ENCODE measurements around the gene ANKHD1. TPM values are rescaled to one million over a fixed set of nuclear protein-coding genes. Genes with fewer than 3 reads are reported as not detected.

Gene ANKHD1
- polyA plus RNA-seq, 1 donor = 56.7 TPM

DNA sequence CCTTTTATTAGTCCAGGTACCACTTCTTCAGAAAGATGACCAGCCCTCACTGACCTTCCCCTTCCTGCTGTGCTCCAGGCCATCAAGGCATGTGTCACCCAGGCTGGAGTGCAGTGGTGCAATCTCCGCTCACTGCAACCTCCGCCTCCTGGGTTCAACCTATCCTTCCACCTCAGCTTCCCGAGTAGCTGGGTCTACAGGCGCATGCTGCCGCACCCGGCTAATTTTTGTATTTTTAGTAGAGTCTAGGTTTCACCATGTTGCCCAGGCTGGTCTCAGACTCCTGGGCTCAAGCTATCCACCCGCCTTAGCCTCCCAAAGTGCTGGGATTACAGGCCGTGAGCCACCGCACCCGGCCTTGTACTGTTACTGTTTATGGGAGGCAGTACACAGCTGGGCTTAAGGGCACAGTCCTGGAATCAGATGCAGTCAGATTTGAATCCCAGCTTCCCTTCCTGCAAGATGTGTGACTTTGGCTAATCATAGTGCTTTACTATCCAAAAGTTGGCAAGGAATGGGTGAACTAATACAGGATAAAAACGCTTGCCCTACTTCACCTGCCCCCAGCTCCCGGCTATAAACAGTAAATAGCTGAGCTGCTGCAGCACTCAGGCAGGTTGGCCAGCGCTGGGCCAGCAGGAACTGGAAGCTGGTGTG lies 145.3 kb downstream of the ANKHD1 start:
- DNase-seq (ENCODE audit: low read depth) = no peak

DNA sequence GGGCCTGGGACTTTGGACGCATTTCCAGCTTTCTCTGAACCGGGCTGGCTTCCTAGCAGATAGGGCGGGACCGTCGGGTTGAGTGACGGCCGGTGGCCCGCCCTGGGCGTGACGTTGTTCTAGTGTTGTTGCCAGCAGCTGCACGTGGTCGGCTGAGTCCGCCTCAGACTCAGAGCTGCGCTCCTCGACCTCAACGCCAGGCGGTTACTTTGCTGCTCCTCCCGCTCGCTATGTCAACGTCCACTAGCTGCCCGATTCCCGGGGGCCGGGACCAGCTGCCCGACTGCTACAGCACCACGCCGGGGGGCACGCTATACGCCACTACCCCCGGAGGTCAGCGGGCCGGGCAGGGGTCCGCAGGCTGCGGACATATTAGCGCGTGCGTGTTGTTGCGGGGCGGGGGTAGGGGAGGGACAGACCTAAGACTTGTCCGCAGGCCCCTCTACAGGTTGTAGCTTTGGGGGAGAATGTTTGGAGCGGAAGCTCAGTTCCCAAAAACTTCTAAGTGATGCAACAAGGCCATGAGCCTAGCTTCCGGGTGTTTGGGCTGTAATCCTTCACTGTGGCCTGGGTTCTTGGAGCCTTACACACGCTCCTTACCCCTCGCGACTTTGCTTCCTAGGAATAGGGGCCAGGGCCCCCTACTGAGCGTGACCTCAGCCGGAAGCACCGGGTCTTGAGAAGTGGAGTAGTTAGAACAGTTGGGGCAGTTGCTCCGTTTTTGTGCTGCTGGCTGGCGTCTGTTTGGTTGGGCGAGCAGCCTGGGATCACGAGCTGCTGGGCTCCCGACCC lies 146.1 kb downstream of the ANKHD1 start, which contains the start of gene EIF4EBP3:
Gene EIF4EBP3, plus strand, starts transcription at position 155 of the 792 bp plus-strand sequence. Its CDS starts 76 bp downstream, at position 231.
- DNase-seq (ENCODE audit: low read depth) = peak; percentile 95

DNA sequence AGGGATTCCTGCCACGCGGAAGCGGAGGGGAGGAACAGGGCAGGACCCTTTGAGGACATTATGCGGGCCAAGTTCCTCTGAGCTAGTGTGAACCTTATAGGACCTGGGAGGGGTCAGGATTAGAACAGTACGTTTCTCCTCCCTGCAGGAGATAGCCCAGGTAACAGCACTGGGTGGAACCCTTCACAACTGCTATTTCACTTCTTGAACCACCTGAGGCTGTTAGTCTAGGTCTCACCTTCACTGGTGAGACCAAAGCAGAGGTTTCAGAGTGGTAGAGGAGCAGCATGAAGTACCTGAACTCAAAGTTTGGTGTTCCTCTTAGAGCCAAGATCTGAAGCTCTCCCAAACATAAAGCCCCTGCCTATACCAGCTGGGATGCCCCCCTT lies 146.7 kb downstream of the ANKHD1 start:
- no peak for DNase-seq (ENCODE audit: low read depth)

DNA sequence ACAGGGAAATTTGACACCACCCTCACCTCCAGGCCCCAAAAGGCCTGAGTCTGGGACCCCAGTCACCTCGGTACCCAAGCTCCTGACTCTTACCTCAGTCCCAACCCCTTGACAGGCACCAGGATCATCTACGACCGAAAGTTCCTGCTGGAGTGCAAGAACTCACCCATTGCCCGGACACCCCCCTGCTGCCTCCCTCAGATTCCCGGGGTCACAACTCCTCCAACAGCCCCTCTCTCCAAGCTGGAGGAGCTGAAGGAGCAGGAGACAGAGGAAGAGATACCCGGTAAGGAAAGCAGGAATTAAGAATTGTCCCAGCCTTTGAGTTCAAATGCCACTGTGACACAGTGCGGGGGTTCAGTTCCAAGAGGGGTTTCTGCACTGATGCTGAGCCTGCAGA lies 147.2 kb downstream of the ANKHD1 start:
- no peak for DNase-seq (ENCODE audit: low read depth)

DNA sequence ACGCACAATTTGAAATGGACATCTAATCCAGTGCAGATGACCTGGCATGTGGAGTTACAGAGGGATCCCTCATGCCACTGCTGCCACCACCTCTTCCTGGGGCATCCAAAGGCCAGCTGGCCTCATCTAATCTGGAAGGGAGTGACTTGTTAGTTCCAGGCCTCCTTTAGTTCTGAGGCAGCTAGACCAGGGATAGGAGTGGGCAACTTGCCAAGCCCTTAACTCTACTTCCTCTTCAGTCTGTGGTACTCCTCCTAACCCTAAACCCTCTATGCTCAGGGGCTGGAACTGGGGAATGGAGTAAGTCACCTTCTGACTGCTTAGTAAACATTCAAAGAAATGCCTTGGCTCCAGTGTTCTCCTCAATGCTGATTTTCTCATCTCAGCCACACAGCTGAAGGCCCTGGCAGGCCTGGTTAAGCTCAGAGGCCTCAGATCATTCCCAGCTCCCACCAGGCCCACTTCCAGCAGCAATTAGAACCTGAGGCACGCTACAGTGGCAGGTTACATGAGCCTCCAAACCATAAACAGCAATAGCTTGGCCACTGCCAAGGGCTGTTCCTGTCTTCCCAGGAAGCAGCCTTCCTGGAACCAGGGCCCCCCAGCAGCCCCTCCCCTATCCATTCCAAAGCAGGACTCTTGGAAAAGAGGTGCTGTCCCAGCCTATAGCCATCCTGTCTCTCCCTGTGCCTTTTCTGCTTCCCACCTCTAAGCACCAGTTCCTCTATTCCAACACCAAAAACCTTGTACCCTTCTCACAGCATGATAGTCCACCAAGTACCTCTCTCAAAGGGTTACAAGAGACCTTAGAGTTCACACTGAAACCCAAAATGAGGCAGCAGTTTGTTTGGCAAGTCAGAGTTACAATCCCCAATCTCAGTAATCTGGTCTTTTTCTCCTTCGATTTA lies 147.9 kb downstream of the ANKHD1 start:
- DNase-seq (ENCODE audit: low read depth) = no peak

DNA sequence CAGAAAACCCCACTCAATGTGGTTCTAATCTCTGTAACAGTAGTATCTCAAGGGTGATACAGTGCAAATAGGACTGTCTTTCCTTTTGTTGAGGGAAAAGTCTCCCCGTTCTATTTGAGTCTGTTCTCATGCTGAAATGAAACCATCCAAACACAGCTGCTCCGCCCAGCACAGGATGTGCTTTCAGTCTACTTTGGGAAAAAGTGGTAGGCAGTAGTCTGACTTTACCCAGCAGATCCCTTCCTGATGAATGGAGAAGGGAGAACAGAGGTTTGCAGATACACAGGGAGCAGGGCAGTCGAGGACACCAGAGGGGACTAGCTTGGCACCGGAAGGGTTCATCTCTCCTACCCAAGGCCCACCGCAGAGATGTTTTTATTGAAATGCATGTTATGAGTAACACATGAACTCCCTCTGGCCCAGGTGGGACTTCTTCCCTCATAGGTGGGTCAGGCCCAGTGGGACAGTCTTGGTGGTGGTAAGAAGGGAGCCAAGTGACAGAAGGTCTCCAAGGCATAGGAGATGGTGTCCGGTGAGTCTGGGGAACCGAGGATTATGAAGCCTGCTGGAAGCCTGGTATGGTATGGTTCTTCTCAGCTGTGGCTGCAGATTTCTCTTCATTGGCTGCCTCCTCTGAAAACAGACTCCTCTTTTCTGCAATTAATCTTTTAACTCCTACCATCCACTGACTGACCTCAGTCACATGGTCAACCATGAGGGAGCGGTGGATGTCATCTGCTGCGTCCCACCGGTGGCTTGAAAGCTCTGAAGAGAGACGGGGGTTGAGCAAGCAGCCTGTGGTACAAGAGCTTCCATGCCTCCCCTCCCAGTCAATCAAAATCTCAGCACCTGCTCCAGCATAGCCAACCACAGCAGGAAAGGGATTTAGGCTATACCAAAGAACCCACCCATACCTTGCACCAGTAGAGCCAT lies 148.8 kb downstream of the ANKHD1 start:
- no peak for DNase-seq (ENCODE audit: low read depth)

DNA sequence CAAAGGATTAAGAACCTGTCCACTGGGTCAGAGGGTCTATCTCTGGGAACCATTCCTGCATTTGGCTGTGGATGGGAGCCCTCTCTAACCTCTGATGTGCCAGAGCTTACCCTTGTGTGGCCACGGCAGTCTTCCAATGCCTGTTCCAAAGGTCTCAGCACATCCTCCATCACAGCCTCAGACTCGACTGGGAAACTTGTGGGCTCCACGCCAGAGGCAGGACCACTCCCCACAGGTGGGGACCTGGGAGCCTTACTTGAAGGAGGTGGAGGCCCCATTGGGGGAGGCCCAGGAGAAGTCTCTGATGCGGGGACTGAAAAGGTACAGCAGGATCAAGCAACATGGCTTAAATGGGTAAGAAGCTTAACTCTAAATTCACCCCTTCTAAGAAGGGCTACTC lies 150.2 kb downstream of the ANKHD1 start:
- no peak for DNase-seq (ENCODE audit: low read depth)

DNA sequence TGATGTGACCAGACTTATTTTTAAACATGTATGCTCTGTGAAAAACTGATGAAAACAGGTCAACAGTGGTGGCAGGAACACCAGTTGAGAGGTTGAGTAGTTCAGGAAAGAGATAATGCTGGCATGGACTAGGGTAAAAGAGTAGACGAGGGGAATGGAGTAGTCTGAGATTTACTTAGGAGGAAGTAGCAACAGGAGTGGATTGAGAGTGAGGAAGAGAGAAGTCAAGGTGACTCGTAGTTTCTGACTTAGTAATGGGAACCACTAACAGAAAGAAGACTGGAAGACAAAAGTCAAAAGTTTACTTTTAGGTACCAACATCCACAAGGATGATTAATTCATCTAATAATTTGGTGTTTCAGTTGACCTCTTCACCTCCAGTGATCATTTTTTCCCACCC lies 152.0 kb downstream of the ANKHD1 start:
- DNase-seq (ENCODE audit: low read depth) = no peak

DNA sequence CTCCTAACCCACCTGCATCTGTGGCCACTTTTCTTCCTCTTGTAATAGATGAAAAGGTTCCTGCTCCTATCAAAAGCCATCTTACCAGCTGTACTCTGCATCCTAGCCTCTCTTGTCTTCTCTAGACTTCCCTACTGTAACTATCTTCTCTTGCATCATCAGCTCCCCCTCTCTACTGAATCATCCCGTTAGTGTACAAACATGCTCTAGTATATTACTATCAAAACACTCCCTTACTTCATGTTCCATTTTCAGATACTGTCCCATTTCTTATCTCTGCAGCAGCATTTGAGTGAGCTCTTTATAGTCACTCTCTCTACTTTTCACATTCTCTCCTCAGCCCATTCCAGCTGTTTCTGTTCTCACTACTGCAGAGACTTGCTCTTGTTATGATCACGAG lies 152.8 kb downstream of the ANKHD1 start:
- DNase-seq (ENCODE audit: low read depth) = no peak

DNA sequence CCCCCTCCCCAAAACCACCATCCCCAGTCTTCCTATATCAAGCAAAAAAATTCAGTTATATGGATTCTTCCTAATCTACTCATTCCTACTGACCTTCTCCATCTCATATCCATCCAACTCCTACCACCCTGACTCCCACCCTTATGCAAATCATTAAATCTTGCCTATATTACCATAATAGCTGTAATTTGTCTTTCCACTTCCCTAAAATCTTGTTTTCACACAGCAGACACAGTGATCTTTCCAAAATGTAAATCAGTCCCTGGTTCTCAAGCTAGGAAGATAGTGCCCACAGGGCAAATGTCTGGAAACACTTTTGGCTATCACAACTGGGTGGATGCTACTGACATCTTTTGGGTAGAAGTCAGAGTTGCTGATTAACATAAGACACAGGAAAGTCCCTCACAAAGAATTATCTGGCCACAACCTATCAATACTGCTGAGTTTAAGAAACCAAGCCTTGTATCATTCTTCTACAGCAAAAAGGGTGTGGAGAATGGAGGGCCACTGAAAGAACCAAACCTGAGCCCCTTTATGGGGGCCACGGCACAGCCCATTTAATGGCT lies 154.2 kb downstream of the ANKHD1 start:
- DNase-seq (ENCODE audit: low read depth) = no peak

DNA sequence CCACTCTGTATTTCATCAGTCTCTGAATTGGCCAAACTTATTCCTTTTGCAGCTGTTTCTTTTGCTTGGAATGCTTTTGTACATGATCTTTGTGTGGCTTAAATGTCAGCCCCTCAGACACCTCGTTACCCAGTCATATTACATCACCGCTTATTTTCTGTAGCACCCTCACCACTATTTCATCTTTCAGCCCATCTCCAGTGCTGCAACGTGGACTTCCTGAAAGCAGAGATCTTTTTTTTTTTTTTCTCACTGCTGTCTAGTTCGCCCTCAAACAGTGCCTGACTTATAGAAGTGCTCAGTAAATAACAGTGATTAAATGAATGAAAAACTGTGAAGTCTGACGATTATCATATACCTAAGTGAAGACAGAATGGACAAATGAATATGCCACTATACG lies 154.8 kb downstream of the ANKHD1 start:
- no peak for DNase-seq (ENCODE audit: low read depth)

DNA sequence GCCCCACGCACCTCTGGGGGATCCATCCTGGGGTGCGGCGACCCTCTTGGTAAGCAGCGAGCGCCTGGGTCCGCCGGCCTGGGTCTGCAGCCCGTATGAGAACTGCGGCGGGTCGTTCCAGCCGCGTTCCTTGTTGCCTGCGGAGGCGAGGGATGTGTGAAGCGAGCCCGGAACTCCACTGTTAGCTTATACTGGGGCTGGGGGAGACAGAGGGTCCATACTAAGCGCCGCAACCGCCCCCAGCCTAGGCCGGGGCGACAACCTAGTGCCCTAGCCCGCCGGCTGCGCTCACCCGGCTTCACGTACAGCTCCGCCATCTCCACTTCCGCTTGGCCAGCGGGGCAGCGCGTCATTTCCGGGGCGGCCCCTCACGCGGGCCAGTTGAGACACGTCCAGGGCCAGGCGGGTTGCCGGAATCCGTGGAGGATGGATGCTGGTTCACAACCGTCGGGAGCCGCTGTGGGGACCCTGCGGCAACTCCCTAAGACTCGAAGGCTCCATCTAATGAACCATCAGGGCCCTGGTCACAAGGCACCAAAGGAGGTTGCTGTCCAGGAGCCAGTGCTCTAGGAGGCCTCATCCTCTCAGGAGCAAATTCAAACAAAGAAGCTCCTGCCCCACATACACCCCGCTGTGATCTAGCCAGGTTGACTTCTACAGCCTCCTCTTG lies 155.6 kb downstream of the ANKHD1 start, which contains the start of gene SRA1:
Gene SRA1, minus strand, starts transcription at position 338 of the 670 bp plus-strand sequence. Its CDS starts 21 bp downstream, at position 317.
- DNase-seq (ENCODE audit: low read depth) = peak; percentile 40

DNA sequence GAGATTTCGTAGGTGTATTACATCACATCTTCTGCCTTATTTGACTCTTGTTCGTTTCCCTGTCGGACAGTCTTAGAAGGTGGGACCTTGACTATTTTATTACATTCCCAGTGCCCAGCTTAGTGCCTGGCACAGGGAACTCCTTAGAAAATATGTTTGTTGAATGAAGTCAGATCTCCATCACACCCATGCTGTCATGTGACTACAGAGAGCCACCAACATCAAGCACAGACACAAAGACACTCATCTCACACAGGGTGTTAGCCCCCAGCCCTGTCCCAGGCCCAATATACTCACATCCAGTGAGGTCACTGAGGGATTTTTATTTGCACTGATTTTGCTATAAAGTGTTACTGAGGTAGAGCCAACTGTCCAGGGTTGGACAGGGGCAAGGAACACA lies 156.3 kb downstream of the ANKHD1 start:
- DNase-seq (ENCODE audit: low read depth) = no peak

DNA sequence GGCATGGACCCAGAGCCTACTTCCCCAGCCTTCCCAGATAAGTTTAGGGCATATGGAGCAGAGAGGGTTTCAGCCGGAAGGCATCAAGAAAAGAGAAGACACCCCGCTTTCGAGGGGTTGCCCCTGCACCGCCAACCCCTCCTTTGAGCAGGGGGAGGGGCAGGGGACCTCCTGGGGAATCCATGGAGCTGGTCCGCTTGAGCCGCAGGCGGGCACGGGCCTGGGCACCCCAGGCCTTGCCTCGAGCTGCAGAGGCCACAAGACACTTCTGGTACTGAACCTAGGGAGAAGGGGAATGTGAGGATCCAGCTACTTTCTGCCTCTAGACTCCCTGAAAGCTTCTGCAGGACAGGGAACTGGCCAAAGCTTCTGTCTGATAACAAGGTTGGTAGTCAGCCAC lies 156.9 kb downstream of the ANKHD1 start:
- DNase-seq (ENCODE audit: low read depth) = no peak

DNA sequence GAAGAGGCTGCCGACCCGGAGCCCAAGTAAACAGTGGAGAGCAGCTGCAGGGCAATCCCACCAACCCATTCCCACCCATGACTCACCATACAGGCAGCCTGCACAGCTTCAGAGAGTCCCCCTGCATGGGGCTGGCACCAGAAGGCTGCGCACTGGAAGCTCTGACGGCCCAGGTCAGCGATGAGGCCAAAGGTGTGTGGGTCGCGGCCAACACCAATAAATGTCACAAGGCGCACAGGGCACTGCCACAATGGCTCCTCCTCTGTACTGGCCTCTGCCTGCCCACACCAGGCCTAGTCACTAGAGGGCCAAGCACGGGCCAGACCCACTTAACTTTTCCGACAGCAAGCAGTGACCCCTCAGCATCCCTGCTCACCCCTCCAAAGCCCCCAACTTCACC lies 158.6 kb downstream of the ANKHD1 start:
- DNase-seq (ENCODE audit: low read depth) = no peak

DNA sequence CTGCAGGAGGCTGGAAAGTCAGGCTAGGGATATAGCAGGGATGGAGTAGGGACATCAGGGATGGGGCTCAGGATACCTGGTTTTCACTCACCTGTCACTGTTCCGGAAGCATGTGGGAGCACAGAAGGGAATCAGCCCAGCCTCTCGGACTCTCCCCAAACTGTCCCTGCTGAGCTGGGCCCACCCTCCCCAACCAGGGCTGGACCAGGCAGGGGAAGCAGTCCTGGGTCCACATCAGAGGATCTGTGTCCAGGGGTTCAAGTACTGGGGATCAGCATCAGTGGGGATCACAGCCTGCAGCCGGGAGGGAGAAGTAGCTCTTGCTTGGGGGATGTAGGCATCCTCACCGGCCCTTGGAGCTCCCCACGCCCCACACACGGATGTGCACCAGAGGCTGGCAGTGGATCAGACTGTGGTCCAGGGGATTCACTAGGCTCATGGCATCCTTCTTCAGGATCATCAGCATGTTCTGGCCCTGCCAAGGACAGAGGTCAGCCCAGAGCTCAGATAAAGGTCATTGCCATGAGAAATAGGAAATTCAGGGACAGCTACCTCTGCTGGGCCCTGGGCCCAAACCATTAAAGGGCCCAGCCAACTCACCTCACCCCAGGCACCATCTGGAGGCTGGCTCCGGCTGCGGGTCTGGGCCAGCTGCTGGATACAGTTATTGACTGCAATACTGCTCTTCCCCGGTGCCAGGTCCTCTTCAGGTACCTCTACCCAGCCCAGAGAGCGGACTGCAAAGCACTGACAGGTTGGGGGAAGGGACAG lies 160.3 kb downstream of the ANKHD1 start:
- no peak for DNase-seq (ENCODE audit: low read depth)

DNA sequence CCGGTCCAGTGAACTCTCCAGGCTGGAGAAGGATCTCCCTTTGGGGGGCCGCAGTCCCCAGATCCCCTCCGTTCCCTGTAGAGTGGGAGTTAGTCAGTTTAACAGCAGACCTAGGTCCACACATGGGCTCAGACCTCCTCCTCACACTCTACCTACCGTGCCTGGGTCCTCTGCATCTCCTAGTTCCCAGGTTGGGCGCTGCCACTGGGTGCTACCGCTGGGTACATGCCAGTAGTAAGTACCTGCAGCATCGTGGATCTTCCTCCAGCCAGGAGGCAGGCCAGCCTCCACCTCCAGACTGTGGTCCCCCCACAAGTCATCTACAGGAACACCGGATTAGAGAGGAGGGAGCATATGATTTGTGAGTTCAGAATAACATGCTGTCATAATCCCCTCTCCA lies 162.0 kb downstream of the ANKHD1 start:
- no peak for DNase-seq (ENCODE audit: low read depth)

DNA sequence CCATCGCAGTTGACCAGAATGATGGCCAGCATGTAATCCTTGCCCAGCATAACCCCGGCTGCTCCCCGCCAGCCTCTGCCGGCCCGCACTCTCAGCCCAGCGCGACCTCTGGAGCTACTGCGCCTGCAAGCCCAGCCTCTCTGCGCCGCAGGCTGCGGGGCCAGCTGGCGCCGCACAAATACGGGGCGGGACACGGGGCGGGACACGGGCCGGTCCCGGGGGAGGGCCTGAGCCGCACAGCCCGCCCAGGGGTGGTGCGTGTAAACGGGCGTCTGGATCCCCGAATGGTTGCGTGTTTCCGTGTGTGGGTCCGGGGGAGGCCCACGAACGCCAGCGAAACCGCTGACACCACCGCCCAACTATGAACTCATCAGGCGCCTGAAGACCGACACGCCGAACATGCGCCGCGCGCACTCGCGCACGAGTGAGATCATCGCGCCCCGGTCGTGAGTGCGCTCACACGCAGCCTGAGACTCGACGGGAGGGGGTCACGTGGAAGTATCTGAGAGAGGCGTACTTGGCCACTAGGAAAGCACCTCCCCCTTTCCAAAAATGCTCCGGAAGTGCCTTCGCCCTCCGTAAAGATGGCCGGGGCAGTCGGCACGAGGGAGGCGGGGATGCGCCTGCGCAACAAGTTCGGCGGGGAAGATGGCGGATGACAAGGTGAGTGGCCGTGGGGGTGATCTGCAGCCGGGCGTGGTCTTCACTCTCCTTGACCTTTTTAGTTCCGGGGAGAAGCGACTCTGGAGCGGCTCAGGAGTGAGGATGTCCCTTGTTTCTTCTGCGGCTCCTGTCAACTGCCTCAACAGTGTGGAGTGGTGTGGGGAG lies 162.8 kb downstream of the ANKHD1 start, which contains the start of the genes APBB3 and SLC35A4:
Gene APBB3, minus strand, starts transcription at position 403 of the 828 bp plus-strand sequence. Its CDS starts 353 bp downstream, at position 50.
Gene SLC35A4, plus strand, starts transcription at position 633 of the 828 bp plus-strand sequence. CDS start 2,342 bp downstream, outside the sequence.
- peak; percentile 97 for DNase-seq (ENCODE audit: low read depth)

All from forelimb muscle (tissue), 1 donor.